GM12872 (cell line): Measurements from ENCODE around the gene OASL.

Experiments used
- TF ChIP-seq, protein P1 (sequence below): IDR thresholded peaks from 3 replicates; pipeline ENCODE4 v1.5.1; 2011; ENCODE audit warnings: low read depth, mild to moderate bottlenecking, low read length, moderate library complexity; ENCODE audit not compliant: insufficient read depth

Gene OASL

DNA sequence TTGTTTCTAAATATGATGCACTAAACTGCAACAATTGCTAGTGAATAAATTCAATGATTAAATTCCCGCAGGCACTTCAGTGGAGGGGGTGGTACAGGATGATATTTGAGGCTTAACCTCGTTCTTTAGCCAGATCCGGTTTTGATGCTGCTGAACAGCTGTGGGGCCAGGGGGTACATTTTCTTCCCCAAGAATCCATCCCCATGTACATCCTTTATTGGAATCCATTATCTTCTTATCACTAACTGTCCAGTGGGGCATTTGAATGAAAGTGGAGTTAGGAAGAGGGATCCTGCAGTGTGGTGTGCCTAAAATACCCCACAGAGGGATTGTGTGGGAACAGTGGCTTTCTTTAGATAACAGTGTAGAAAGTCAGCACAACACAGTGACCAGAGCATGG, 45.2 kb upstream of the OASL start:
- TF ChIP-seq, protein P1, sequence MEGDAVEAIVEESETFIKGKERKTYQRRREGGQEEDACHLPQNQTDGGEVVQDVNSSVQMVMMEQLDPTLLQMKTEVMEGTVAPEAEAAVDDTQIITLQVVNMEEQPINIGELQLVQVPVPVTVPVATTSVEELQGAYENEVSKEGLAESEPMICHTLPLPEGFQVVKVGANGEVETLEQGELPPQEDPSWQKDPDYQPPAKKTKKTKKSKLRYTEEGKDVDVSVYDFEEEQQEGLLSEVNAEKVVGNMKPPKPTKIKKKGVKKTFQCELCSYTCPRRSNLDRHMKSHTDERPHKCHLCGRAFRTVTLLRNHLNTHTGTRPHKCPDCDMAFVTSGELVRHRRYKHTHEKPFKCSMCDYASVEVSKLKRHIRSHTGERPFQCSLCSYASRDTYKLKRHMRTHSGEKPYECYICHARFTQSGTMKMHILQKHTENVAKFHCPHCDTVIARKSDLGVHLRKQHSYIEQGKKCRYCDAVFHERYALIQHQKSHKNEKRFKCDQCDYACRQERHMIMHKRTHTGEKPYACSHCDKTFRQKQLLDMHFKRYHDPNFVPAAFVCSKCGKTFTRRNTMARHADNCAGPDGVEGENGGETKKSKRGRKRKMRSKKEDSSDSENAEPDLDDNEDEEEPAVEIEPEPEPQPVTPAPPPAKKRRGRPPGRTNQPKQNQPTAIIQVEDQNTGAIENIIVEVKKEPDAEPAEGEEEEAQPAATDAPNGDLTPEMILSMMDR, result no peak

DNA sequence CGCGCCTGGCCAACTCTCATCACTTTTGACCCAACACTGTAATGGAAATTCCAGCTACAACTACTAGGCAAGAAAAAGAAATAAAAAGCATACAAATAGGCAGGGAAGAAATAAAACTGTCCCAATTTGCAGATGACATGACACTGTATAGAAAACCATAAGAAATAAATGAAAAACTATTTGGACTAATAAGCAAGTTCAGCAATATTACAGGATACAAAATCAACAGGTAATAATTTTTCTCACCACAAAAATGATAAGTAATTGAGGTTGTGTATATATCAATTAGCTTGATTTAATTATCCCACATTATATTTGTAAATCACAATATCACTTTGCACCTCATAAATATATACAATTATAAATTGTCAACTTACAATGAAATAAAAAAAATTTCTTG, 41.9 kb upstream of the OASL start:
- TF ChIP-seq, protein P1, result no peak

DNA sequence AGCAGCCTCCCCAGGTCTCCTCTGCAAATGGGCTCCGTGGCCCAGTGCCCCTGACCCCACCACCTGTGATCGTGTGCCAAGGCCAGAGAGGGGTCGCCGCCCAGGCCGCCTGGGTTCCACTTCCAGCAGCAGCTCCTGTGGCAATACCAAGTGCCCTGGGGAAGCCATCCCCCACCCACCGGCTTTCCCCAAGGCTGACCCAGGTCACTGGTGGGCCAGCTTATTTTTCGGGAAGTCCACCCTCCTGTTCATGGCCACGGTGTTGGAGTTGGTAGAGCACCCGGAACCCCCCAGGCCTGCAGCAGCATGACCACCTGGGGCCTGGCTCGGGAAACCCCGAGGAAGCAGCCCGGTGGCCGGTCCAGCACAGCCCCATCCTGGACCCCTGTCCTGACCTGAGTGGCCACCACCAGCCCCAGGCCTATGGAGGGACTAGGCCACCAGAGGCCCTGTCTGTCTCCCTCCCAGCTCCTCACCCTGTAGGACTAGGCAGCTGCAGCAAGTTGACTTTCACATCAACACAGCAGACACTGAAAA, 40.8 kb upstream of the OASL start:
- TF ChIP-seq, protein P1, result no peak

DNA sequence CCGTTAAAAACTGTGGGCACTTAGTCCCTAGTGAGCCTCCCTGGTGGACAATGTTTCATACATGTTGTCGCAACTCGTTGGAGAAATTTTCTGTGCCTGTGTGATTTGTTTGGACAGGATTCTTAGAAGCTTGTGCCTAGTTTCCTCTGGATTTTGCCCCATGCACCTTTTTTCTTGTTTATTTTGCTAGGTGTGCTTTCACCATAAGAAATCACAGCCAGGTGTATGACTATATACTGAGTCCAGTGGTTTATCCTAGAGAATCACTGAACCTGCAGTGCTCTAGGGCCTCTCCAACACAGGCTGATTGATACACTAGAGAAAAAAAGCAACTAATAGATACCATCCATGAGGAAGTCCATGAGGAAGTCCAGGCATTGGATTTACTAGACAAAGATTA, 33.1 kb upstream of the OASL start:
- TF ChIP-seq, protein P1, result no peak

DNA sequence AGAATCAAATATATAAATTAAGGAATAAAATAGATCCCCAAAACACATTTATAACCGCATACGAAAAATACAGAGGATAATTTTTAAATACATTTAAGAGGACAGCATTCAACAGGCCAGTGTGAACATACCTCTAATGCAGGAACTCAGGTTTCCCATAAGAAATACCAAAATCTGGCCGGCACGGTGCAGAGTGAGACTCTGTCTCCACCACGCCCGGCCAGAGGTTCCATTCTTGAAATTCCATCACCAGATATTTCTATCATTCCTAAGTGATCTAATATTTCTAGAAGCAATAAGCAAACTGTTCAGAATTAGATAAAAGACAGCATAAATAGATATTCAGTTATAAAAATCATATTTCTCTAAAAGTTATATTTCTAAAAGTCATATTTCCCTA, 30.2 kb upstream of the OASL start:
- TF ChIP-seq, protein P1, result no peak

DNA sequence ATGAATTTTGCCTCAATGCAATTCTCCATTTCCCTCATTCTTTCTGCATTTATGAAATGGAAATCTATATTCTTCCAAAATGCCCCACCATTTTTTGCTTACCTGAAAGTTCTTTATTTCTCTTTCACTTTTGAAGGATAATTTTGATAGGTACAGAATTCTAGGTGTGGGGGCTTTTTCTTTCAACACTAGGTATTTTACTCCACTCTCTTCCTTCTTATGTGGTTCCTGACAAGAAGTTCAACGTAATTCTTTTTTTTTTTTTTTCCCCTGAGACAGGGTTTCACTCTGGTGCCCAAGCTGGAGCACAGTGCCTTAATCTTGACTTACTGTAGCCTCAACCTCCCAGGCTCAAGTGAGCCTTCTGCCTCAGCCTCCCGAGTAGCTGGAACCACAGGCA, 26.3 kb upstream of the OASL start:
- TF ChIP-seq, protein P1, result no peak

DNA sequence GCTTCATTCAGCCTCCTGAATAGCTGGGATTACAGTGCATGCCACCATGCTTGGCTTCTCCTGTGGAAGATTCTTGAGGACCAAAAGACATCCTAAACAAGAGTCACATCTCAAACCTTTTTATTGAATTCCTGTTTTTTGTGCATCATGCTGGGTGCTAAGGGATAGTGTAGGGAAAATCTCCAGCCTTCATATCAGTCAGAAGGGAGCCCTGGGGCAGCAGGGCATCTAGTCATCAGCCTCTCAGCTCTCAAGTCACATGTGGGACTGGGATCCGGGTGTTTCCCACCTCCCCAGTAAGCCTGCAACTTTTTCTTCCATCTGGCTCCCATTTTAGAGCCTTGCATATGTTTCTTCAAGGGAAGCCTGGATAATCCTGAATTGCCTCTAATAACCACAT, 25.1 kb upstream of the OASL start:
- TF ChIP-seq, protein P1, result no peak

DNA sequence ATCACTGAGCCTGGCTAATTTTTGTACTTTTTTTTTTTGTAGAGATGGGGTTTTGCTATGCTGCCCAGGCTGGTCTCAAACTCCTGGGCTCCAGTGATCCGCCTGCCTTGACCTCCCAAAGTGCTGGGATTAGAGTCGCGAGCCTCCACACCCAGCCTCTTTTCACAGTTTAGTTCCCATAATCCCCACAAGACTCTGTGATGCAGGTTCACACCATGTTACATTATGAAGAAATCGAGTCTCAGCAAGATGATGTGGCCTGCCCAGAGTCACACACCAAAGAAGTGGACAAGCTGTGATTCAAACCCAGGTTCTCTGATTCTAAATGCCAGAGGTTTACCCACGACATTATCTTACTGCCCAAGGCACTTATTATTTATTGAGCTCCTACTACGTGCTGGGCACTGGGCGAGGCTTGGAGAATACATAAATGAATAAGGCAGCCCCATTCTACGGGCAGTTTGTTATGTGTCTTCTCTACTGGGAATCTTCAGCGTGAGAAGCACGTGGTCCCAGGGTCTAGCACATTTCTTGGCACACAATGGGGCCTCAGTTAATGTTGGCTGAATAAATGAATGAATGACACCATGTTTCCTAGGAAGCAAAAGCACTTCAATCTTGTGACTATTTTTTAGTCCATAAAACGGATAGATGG, 23.5 kb upstream of the OASL start:
- TF ChIP-seq, protein P1, result no peak
